Measurements from ENCODE around the gene DAPK1.

DNA sequence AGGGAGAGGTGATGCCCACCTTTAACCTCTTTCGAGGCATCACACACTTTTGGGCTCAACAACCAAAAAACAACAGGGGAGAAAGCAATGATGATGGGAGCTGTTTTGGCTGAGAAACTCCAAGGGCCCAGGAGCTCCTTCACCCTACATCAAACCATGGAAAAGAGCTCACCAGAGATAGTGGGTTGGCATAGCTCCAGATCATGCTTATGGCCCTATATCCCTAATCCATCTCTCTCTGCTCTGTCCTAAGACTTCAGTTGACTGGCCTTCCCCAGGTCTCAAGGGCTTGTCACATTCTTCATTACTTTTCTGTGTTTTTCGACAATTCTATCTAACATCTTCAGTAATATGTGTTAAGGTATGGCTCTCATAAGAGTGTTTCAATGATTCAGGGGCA lies 222.5 kb downstream of the DAPK1 start:
- TF ChIP-seq, protein P1, sequence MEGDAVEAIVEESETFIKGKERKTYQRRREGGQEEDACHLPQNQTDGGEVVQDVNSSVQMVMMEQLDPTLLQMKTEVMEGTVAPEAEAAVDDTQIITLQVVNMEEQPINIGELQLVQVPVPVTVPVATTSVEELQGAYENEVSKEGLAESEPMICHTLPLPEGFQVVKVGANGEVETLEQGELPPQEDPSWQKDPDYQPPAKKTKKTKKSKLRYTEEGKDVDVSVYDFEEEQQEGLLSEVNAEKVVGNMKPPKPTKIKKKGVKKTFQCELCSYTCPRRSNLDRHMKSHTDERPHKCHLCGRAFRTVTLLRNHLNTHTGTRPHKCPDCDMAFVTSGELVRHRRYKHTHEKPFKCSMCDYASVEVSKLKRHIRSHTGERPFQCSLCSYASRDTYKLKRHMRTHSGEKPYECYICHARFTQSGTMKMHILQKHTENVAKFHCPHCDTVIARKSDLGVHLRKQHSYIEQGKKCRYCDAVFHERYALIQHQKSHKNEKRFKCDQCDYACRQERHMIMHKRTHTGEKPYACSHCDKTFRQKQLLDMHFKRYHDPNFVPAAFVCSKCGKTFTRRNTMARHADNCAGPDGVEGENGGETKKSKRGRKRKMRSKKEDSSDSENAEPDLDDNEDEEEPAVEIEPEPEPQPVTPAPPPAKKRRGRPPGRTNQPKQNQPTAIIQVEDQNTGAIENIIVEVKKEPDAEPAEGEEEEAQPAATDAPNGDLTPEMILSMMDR (IDR thresholded peaks at IDR 0.05), result no peak
- no peak for TF ChIP-seq POLR2A (IDR thresholded peaks at IDR 0.05)
